Stimulated activated naive CD4-positive, alpha-beta T cell (primary cell): ENCODE results near the gene MTHFD1L.
"Not testable (repeated sequence)": the region's sequence is repeated elsewhere in the genome, so short reads cannot be mapped to it uniquely, and the experiment has no call there.

Experiments
- DNase-seq, 6 experiments: peaks; one replicate each; lab custom pipeline; 2025; lab: John Stamatoyannopoulos, UW

Gene MTHFD1L

DNA sequence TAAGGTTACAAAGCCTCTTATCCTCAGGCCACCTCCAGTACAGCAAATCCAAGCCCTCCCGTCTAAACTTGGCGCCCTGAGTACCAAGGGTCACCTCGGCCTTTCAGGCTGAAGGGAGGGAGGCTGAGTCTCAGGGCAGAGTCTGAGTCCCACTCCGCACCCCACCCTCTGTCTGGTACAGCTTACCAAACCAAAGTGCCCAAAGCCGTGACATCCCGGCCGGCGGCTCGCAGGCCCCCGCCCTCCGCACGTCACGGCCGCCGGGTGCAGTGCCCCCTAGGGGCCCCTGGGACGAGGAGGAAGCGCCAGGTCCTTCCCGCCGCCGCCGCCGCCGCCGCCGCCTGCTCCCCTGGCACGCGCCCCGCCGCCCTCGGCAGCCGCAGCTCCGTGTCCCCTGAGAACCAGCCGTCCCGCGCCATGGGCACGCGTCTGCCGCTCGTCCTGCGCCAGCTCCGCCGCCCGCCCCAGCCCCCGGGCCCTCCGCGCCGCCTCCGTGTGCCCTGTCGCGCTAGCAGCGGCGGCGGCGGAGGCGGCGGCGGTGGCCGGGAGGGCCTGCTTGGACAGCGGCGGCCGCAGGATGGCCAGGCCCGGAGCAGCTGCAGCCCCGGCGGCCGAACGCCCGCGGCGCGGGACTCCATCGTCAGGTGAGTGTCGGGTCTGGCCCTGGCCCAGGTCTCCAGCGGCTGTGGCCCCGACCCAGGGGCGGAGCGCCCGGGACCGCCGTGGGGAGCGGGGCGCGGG lies at the start of gene MTHFD1L:
TSS of gene MTHFD1L (plus strand) at position 297 of the 741 bp plus-strand sequence. CDS start at position 418, 121 bp downstream.
- DNase-seq = peak; percentile 16 to 61 (median 44)

DNA sequence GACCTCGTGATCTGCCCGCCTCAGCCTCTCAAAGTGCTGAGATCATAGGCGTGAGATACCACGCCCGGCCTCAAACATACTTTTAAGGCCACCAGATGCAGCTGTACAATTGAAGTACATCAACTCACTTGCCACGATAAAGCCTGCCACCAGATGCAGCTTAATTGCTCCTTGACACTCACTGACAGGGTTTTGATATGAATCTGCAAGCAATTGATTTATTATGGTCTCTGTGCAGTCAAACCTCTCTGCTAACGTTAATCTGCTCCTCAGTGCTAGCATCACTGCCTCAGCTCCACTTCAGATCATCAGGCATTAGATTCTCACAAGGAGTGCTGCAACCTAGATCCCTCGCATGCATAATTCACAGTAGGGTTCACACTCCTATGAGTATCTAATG lies 48.9 kb upstream of the MTHFD1L start:
- not testable (repeated sequence) for DNase-seq

DNA sequence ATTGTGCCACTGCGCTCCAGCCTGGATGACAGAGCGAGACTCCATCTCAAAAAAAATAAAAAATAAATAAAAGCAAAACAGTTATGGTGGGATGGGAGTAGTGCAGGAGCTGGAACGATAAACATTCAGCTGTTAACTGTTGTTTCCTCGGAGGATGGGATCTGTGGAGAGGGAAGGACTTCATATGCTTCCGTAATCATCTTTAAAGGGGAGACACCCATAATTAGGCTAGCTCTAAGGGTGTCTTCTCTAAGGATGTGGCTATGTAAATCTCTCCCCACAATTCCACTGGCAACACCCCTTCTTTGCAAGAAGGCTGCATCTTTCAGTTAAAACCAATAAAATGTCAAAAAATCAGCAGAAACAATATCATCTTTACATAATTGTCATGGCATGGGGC lies 42.6 kb upstream of the MTHFD1L start:
- DNase-seq = no peak

DNA sequence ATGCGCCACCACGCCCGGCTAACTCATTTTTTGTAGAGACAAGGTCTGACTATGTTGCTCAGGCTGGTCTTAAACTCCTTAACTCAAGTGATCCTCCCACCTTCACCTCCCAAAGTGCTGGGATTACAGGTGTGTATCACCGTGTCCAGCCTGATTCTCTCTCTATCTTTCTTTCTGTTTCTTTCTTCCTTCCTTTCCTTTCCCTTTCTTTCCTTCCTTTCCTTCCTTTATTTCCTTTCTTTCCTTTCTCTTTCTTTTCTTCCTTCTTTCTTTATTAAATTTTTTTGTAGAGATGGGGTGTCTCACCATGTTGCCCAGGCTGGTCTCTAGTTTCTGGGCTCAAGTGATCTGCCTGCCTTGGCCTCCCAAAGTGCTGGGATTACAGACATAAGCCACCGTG lies 38.7 kb upstream of the MTHFD1L start:
- DNase-seq = no peak

DNA sequence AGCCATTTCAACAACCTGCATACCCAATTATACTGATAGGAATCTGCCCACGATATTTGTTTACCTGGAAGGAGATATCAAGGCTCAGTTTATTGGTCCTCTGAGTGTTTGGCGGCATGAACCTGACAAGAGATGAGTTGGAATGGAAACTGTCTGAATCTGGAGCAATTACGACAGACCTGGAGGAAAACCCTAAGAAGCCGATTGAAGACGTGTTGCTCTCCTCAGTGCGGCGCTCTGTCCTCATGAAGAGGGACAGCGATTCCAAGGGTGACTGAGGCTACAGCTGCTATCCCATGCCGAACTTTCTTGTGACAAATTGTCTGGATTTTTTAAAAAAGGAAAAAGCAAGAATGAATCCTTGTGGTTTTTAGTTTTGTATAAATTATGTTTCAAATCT lies 37.4 kb upstream of the MTHFD1L start:
- DNase-seq = not testable (repeated sequence)

DNA sequence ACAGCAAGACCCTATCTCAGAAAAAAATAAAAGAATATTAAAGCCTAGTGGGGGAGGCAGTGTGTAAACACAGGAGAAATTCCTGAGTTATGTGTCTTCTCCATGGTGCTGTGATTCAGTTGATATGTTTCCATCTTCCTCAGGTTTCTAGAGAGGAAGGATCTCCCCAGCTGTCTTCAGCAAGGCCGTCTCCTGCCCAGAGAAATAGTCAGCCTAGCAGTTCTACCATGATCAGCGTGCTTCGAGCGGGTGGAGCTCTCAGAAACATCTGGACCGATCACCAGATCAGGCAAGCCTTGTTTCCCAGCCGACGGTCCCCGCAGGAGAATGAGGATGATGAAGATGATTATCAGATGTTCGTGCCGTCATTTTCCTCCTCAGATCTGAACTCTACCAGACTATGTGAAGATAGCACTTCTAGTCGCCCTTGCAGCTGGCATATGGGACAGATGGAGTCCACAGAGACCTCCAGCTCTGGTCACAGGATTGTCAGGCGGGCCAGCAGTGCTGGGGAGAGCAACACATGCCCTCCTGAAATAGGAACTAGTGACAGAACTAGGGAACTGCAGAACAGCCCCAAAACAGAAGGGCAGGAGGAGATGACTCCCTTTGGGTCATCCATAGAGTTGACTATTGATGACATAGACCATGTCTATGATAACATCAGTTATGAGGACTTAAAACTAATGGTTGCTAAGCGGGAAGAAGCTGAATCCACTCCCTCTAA lies 34.9 kb upstream of the MTHFD1L start:
- no peak for DNase-seq

DNA sequence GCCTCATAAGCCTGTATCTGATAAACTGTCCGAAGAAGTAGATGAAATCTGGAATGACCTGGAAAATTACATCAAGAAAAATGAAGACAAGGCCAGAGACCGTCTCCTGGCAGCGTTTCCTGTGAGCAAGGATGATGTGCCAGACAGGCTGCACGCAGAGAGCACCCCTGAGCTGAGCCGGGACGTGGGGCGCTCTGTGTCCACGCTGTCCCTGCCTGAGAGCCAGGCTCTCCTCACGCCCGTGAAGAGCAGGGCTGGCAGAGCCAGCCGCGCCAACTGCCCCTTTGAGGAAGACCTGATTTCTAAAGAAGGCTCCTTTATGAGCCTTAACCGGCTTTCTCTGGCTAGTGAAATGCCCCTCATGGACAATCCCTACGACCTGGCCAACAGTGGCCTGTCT lies 33.9 kb upstream of the MTHFD1L start:
- no peak for DNase-seq

DNA sequence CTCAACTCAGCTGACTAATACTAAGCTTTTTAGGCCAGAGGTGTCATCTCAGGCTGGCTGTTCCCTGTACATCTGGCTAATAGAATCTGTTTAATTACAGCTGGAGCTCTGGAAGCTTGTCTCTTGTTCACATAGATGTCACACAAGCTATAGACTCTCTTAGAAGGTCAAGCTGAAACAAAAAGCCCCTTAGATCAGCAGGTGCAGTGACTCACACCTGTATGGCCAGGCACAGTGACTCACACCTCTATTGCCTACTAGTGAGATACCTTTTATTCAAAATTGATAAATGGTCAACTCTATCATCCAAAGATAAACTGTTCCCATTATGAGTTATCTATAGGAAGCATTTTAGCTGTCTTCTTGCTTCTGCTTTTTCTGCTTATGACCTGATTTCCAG lies 29.9 kb upstream of the MTHFD1L start:
- no peak for DNase-seq

DNA sequence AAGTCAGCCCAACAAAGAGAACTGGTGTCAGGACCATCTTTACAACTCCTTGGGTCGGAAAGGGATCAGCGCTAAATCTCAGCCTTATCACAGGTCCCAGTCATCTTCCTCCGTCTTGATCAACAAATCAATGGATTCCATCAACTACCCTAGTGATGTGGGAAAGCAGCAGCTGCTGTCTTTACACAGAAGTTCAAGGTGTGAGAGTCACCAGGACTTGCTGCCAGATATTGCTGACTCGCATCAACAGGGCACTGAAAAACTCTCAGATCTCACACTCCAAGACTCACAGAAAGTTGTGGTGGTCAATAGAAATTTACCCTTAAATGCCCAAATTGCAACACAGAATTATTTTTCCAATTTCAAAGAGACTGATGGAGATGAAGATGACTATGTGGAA lies 25.3 kb upstream of the MTHFD1L start:
- no peak for DNase-seq

DNA sequence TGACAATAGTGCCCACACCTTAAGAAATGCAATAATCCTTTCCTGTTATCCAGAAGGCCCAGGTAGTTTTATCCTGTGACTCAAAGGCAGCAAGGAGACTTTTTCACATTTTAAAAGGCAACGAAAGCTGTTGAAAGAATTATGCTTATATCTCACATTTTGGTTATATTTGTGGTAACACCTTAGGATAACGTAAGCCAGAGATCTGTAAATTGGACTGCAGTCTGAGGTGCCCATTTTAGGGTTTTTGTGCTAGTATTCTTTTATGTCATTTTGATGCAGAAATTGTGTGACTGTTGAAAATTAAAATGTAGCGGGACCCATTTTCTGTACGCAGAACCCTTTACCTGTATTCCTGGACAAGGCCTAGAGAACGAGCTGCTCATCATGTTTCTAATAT lies 24.3 kb upstream of the MTHFD1L start:
- DNase-seq = no peak

DNA sequence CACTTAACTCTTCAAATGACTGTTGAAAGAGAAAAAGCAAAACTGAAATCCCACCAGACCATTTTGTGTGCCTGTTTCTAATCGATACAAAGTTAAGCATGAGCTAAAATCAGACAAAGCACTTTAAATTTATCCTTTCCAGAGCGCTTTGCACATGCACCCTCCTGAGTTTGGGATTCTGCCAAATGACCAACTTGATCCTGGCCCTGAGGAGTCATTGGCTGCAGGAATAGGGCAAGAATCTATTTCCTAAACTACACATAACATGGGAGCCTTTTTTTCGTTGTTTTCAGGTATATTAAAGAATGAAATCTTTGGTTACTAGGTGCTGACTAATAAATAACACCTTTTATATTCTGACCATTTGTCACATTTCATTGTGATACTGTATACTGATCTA lies 23.8 kb upstream of the MTHFD1L start:
- DNase-seq = no peak

DNA sequence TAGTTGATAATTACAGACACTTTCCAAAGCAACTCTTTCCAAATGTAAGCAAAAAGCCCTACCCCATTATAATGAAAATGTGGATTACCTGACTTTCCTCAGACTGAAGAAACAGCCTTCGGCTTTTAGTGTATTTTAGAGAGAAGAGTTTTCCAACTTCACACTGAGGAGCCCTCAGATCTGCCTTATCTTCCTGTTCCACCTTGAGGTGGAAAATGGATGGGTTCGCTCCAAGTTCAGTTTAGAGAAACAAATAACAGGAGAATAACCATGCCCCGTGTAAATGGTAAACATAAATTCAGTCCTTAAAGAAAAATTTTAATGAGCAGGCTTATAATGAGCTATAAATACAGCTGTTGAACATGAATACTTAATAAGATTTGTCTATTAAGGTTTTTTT lies 21.1 kb upstream of the MTHFD1L start:
- no peak for DNase-seq

DNA sequence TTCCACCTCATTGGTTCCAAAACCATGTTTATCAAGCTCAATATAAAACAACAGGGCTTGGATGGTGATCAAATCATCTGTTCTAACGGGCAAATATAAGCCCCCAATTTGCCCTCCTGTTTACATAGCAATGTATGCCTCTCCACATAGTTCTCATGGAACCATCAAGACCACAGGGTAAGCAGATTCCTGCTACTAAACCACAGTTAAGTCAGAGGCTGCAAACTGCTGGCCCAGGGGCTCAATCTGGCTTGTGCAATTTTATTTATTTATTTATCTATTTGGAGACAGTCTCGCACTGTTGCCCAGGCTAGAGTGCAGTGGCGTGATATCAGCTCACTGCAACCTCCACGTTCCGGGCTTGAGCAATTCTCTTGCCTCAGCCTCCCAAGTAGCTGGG lies 18.9 kb upstream of the MTHFD1L start:
- DNase-seq = no peak

DNA sequence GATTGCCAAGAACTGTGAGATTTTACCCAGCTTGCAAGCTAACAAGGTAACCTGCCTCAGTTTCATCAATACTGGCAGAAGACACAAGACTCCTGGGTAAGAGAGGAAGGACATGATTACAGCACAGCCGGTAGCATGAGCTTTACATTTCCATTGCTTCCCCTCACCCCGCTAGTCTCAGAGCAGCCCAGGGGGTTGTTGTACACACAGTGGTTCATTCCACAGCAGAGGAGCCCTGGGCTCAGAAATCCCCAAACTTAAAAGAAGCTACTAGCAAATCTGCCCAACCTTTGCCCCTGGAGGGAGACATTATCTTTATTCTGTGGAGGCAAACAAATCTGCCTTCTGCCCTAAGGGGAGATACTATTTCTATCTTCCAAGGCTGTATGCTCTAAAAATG lies 17.1 kb upstream of the MTHFD1L start:
- no peak for DNase-seq

DNA sequence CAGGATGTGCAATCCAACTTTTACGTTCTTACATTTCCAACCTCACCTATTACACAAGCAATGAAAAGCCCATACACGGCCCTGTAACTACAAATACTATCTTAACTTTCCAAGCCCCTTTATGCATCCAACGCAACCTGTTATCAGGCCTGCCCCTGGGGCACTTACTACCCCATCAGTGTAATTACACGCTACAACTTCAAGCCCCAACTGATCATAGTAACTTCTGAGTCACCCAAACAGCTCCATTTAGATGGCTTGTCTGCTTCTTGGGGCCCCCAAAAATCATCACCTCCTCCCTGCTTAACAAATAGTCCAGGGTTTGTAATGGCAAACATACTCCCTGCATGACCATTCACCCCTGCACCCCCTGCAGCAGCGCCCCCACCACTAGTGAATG lies 11.1 kb upstream of the MTHFD1L start:
- DNase-seq = not testable (repeated sequence)

DNA sequence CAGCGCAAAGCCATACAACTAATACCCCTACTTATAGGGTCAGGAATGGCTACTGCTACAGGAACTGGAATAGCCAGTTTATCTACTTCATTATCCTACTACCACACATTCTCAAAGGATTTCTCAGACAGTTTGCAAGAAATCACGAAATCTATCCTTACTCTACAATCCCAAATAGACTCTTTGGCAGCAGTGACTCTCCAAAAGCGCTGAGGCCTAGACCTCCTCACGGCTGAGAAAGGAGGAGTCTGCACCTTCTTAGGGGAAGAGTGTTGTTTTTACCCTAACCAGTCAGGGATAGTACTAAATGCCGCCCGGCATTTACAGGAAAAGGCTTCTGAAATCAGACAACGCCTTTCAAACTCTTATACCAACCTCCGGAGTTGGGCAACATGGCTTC lies 10.3 kb upstream of the MTHFD1L start:
- DNase-seq = not testable (repeated sequence)

DNA sequence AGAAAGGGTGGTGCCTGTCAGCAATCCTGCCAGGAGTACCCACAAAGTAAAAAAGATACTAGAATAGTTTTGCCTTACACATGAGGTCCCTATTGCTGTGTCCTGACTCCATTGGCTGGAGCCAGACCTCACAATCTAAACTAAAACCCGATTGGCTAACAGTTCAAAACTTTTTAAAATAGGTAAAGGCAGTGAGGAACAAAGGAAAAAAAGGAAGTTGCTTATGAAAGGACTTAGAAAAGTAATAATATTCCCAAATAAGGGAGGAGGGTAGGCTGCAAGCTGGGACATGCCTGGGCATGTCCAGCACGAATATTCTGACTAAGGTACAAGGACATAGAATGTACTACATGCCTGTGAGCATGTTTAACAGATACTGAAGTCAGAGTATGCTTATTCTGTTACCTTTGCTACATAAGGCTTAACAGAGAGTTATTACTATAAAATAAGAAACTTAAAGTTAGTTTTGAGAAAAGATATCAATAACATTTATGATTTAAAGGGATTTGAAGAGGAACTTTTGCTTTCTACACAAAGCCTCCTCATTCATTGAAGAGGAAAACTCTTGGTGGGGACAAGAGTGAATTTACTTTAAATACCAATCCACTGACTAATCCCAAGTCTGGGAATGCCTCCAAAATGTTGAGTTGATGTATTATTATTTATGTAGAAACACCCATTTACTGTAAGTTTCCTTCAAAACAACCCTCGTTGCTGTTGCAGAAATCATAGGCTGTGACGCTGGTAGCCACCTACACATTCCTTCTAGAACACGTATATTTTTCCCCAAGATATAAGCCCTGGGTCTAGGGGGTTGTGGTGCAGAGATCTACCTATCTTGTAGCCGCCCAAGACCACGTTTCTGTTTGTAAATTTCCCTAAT lies 8.2 kb upstream of the MTHFD1L start:
- DNase-seq = no peak

DNA sequence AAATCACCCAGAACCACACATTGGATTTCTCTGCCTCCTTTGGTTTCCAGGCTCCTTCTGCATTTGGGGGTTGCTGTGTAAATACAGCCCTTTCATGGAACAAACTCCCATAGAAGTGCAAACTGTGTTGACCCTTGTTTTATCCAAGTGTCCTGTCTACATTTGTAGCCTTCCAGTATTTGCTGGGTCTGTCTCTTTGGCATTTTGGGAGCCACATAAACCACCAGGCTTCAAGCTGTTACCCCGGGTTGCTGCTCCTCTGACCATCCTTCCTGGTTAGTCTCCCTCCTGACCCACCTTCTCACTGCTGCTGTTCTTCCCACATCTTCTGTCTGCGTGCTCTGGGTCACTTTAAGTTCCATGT lies 7.6 kb upstream of the MTHFD1L start:
- no peak for DNase-seq

DNA sequence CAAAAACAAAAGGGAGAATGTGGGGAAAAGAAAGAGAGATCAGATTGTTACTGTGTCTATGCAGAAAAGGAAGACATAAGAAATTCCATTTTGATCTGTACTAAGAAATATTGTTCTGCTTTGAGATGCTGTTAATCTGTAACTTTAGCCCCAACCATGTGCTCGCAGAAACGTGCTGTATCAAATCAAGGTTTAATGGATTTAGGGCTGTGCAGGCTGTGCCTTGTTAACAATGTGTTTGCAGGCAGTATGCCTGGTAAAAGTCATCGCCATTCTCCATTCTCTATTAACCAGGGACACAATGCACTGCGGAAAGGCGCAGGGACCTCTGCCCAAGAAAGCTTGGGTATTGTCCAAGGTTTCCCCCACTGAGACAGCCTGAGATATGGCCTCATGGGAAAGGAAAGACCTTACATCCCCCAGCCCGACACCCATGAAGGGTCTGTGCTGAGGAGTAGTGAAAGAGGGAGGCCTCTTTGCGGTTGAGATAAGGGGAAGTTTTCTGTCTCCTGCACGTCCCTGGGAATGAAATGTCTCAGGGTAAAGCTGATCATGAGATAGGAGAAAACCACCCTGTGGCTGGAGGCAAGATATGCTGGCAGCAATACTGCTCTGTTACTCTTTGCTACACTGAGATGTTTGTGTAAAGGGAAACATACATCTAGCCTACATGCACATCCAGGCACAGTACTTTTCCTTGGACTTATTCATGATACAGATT lies 3.9 kb upstream of the MTHFD1L start:
- not testable (repeated sequence) for DNase-seq

DNA sequence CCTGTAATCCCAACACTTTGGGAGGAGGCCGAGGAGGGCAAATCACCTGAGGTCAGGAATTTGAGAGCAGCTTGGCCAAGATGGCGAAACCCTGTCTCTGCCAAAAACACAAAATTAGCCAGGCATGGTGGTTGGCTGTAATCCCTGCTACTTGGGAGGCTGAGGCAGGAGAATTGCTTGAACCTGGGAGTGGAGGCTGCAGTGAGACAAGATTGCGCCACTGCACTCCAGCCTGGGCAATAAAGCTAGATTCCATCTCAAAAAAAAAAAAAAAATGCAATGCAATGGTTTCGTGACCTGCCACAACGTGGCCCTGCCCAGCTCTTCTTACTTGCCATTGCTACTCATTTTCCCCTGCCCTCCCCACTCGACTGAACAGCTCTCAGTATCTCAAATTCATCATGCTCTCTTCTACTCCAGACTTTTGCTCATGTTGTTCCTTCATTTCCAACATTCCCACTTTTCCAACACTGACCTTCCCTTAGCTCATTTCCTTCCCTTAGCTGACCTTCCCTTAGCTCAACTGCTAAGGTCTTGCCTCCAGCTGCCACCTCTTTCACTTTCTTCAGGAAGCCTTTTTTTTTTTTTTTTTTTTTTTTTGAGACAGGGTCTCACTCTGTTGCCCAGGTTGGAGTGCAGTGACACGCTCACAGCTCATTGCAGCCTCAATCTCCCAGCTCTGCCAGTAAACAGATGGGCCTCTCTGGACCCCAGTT lies 2.1 kb upstream of the MTHFD1L start:
- DNase-seq = no peak

DNA sequence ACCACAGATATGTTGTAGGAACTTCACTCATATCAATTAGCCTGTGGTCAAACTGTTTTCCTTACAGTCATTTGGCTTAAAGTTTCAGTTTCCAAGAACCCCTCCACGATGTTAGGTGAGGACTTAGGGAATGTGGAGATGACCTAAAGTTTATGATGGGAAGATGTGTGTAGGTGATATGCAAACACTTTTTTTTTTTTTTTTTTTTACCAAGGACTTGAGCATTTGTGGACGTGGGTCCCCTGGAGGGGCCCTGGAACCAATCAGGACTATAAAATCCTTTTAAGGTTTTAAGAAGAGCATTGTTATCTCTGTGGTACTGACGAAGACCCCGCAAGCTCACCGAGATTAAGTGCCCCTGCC lies 478 bp upstream of the MTHFD1L start:
- no peak for DNase-seq
